Activated CD8-positive, alpha-beta memory T cell treated with anti-CD3 and anti-CD28 coated beads, Interleukin-2, amount 50 U/mL, for 48 hours (primary cell): Measurements from ENCODE around the gene MESP2.

ENCODE experiments used
- DNase-seq: peaks from one replicate; pipeline ENCODE4 v3.0.0-alpha.2; 2020

The MESP2 gene

DNA sequence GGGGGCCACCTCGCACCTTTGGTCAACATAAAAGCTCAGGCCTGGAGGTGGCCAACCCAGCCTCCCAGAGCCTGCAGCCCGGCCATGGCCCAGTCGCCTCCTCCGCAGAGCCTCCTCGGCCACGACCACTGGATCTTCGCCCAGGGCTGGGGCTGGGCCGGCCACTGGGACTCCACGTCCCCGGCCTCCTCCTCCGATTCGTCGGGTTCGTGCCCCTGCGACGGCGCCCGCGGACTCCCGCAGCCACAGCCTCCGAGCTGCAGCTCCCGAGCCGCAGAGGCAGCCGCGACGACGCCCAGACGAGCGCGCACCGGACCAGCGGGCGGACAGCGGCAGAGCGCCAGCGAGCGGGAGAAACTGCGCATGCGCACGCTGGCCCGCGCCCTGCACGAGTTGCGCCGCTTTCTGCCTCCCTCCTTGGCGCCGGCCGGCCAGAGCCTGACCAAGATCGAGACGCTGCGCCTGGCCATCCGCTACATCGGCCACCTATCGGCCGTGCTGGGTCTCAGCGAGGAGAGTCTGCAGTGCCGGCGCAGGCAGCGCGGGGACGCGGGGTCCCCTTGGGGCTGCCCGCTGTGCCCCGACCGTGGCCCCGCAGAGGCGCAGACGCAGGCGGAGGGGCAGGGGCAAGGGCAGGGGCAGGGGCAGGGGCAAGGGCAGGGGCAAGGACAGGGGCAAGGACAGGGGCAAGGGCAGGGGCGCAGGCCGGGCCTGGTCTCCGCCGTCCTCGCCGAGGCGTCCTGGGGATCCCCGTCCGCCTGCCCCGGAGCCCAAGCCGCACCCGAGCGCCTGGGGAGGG is at the start of gene MESP2:
TSS of gene MESP2 (plus strand) at position 59 of the 799 bp plus-strand sequence. CDS start at position 85, 26 bp downstream.
- DNase-seq, result peak; percentile 83

GRCh38 chr15:89728254-89728653 is 47.9 kb upstream of the MESP2 start:
- DNase-seq, result no peak

- DNase-seq, result no peak
Observed at GRCh38 chr15:89731275-89731674, 44.9 kb upstream of the MESP2 start.

- DNase-seq, result no peak
Observed at GRCh38 chr15:89732451-89733172, 43.5 kb upstream of the MESP2 start.

- peak; percentile 17 for DNase-seq
Observed at GRCh38 chr15:89735773-89736172, 40.4 kb upstream of the MESP2 start.

- peak; percentile 65 for DNase-seq
Observed at GRCh38 chr15:89740137-89740536, 36.0 kb upstream of the MESP2 start.

DNA sequence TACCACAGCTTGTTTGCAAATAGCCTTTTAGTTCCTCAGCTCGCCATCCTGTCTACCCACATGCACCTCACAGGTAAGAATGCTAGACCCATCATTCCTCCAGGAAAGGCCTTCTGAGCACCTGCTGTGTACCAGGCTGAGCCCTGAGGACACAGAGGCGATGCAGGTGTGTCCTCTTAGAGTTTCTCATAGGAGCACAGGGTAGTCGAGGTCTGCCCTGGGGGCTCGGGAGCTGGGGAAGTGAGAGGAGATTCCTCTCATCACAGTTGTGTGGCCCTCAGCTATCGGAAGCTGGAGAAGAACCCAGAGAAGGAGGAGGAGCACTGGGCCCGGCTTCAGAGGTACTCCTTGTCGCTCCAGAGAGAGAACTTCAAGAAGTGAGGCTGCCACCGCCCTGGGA is 33.1 kb upstream of the MESP2 start:
- no peak for DNase-seq

GRCh38 chr15:89743594-89743993 is 32.5 kb upstream of the MESP2 start:
- DNase-seq, result no peak

GRCh38 chr15:89745131-89745530 is 31.0 kb upstream of the MESP2 start:
- DNase-seq, result no peak

DNA sequence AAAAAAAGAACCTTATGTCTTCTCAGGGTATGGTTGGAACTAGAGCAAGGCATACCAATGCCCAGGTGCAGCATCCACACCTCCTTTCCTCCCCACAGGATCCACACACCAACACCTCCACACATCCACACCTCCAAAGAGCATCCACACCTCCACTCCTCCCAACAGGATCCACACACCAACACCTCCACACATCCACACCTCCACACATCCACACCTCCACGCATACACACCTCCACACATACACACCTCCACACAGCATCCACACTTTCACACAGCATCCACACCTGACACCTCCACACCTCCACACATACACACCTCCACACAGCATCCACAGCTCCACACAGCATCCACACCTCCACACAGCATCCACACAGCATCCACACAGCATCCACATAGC is 30.4 kb upstream of the MESP2 start:
- no peak for DNase-seq

GRCh38 chr15:89746386-89746780 is 29.7 kb upstream of the MESP2 start:
- DNase-seq, result no peak

DNA sequence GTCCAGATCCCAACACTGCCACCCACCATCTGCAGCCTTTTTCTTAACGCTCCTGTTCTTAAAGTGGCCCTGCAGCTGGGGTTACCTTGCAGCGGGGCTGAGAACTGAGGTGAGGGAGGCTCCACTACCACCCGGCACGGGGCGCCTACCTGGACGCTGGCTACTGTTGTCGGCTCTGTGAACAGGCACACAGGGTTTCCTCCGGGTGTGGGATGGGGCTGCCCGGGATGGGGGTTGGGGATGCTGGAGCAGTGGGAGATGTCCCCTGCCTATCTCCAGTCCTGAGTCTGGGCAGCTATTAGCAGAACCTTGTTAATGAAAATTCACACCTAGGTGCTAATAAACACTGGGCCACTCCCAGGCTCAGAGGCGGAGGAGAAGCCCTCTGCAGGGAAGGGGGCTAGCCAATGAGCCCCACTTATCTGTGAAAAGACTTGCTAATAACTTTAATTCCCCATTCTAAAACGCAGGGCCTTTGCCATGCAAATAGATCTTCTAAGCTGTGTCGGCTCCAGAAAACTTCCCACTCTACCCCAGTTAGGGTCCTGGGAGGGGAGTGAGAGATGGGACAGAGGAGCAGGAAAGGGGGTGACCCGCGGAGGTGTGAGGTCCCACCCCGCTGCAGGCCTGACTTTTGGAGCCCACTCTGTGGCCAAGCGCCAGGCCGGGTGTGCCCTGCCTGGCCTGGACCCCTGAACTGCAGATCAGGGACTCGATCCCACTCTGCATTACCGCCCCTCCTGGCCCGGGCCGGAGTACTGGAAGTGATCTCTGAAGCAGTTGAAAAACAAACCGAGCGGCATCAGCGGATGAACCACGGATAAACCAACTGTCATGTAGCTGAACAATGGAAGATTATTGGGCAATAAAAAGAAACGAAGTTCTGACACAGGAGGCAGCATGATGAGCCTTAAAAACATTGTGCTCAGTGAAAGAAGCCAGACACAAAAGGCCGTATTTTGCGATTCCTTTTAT is 28.1 kb upstream of the MESP2 start:
- DNase-seq, result no peak

GRCh38 chr15:89749054-89749453 is 27.1 kb upstream of the MESP2 start:
- no peak for DNase-seq

DNA sequence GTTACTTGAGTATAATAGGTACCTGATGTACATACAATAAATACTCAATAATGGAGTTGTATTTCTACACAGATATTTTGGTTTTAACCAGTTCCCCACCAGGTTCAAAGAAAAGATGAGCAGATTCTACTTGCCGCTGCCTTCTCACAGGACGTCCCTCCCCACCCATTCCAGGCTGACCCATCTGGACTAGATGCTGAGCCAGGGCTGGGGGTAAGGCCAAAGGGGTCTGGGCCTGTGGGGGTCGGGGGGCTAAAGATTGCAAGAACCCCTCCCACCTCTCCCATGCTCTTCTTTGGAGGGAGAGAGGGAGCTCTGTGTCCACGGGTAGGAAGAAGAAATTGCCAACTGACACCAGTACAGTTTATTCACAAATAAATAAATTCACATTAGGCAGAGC is 26.6 kb upstream of the MESP2 start:
- DNase-seq, result no peak

GRCh38 chr15:89749951-89750559 is 26.1 kb upstream of the MESP2 start:
- DNase-seq, result peak; percentile 66

DNA sequence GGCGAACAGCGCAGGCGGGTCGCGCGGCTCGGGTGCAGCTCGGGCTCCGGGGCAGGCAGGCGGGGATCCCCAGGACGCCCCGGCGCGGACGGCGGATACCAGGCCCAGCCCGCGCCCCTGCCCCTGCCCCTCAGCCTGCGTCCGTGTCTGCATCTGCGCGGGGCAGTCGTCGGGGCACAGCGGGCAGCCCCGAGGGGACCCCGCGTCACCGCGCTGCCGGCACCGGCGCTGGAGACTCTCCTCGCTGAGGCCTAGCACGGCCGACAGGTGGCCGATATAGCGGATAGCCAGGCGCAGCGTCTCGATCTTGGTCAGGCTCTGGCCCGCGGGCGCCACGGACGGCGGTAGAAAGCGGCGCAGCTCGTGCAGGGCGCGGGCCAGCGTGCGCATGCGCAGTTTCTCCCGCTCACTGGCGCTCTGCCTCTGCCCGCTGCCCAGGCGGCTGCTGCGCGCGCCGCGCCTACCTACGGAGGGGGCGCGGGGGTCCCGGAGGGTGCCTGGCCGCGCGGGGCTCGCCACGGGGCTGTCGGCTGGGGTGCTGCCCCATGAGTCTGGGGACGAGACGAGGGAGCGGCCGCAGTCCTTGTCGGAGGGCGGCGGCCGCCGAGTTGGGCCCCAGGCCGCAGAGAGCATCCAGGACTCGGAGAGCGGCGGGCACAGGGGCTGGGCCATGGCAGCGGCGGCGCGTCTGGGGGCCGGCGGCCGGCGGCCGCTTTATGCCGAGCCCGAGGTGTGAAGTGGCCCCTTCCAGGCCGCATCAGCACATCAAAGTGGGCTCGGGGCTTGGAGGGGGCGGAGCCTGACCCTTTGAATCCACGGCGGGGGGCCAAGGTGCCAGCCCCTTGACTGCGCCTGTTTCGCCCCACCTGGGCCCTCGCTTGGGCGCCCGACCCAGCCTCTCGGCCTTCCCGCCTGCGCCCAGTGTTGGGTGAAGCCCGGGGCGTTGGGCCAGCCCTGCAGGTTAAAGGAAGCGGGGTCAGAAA is 25.3 kb upstream of the MESP2 start, which contains the start of gene MESP1:
TSS of gene MESP1 (minus strand) at position 690 of the 983 bp plus-strand sequence. CDS start at position 672, 18 bp downstream.
- DNase-seq, result peak; percentile 94

GRCh38 chr15:89751748-89752147 is 24.4 kb upstream of the MESP2 start:
- DNase-seq, result no peak

GRCh38 chr15:89753855-89754254 is 22.3 kb upstream of the MESP2 start:
- no peak for DNase-seq

- no peak for DNase-seq
Observed at GRCh38 chr15:89754361-89755154, 21.6 kb upstream of the MESP2 start.

DNA sequence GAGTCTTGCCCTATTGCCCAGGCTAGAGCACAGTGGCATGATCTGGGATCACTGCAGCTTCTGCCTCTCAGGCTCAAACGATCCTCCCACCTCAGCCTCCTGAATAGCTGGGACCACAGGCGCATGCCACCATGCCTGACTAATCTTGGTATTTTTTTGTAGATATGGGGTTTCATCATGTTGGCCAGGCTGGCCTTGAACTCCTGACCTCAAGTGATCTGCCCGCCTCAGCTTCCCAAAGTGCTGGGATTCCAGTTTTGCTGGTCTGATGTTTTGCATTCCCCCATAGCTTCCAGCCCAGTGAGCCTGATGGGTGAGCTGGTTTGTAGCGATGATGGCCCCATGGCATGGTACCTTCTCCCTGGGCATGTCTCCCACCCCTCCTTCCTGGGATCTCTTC is 20.4 kb upstream of the MESP2 start:
- no peak for DNase-seq
